HG03565 (cell line): Measurements from ENCODE around the gene TMEM92.
"Not testable (repeated sequence)": the region's sequence is repeated elsewhere in the genome, so short reads cannot be mapped to it uniquely, and the experiment has no call there.

ENCODE experiments used
- ATAC-seq: cut with Tn5 transposase; IDR thresholded peaks from one replicate; pipeline ENCODE4 v1.9.1; 2021; ENCODE audit warnings: mild to moderate bottlenecking, moderate library complexity; ENCODE audit not compliant: unreplicated experiment

The TMEM92 gene

DNA sequence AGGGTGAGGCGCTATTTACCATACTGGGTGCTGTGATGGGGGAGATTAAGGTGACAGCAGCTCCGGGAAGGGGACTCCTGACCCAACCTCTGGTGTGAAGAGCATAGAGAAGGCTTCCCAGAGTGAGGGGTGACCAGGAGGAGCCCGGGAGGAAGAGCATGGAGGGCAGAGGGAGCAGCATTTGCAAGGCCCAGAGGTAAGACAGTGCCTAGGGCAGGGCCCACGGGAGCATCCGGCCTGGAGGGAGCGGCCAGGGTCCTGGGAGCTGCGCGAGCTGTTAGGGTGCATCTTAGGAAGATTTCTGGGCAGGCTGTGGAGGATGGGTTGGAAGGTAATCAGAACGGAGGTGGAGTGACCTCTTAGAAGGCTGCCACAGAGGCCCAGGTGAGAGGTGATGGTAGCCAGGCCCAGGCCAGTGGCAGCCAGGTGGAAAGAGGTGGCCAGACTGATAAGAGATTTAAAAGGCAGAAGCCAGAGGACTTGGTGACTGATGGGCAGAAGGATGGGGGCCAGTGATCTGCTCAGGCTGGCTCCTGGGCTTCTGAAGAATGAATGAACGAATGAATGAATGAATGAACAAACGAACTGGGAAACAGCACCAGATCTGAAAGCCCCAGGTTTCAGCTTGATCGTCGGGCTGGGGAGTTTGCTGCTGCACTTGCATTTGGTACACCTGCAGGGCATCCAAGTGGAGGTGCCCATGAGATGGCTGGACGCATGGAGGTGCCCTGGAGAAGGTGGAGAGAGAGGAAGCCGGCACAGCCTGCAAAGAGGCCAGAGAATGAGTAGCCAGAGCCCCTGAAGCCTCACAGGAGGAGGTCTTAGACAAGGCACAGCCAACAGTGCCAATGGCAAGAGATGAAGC is 13.0 kb upstream of the TMEM92 start:
- no peak for ATAC-seq

DNA sequence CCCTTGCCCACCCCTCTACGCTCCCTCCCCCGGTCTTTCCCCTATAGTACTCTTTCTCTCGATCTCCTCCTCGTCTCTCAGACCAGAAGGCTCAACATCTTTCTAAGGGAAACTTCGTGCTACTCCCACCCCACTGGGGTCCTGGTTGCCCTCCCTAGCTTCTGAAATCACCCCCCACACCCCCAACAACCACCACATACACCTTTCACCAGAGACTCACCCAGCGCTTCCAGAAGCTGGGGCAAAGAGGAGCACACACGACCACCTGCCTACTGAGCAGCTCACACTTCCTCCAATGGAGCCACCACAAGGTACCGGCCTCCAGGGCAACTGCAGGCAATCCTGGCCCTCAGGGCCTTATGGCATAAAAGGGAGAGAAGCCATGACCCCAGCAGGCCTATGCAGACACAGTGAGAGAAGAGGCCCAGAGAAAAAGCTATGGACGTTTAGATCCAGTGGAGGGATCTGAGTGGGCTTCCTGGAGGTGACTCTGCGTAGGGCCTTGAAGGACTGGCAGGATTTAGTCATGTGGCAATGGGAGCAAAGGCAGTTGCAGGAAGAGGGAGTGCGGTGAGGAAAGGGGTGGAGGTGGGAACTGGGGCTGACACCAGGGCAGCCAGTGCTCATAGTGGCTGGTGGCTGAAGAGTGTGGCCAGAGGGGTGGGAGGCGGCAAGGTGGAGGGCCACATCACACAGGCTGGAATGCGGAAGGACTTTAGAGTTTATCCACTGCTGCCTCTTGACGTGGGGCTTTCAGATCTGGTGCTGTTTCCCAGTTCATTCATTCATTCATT is 12.1 kb upstream of the TMEM92 start:
- no peak for ATAC-seq

DNA sequence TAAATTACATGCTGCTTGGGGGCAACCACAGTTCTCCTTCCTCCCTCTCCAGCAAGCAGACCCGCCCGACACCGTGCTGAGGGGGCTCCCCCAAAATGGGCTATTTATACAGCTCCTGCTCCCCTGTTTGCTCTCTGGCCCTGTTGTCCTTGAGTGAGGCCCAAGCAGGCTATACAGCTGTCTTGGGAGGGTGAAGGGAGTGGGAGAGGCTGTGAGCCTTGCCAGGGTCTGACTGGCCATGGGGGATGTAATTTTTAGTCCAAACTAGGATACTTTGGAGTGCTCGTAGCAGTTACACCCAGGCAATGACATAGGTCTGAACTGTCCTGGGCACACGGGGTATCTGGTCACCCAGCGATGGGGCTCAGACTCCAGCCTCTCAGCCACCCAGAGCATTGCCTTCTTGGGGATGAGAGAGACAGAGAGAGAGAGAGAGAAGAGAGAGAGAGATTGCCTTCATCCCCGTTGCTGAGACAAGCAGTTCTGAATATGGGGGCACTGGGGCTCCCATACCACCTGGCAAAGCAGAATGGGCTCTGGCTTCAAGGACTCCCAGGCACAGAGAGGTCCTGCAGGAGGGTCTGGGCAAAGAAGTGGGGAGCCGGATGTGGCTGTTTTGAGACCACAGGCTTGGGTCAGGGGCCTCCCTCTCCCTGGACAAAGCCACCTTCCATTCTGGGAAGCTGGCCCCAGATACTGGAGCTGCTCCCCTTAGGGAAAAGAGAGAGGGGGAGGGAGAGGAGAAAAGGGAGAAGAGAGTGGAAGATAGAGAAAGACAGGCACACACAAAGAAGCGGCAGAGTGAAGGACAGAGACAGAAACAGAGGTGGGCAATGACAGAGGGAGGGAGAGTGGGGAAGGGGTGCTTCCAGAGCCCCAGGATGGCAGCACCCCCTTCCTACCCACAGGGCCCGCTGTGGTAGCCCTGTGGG is 10.7 kb upstream of the TMEM92 start:
- ATAC-seq: no peak

DNA sequence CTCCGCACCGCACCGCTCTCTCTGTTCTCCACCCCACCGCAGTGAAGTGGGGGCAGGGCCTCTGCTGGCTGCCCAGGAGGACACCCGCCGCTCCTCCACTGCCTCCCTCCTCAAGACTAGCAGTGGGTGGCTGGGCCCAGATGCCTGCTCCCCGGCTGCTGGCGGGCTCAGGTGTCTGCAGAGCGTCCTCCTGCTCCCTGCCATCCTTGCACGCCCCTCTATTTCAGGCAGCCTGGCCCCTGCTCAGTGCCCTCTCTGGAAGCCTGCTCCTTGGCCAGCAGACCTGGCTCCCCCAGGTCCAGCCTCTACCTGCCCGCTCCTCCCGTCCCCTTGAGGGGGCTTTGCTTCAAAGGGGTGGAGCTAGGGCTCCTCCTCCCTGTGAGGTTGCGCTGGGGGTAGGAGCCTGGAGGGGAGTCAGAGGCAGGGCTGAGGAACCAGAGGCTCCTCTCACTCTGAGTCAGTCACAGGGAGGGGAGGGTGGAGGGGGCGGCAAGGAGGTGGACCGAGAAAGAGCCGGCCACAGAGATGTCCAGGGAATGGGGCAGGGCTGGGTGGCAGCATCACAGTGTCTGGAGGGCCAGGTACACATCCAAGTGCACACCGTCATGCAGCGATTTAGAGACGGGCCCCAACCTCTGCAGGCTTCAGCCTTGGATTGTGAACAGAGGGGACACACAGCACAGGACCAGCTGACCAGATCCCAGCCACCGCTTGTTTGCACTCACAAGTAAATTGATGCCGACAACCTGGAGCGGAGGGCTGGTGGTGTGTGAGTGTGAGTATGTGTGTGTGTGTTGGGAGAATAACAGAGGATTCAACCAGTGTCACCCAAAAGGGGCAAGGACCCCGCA is 9.8 kb upstream of the TMEM92 start:
- ATAC-seq: no peak

DNA sequence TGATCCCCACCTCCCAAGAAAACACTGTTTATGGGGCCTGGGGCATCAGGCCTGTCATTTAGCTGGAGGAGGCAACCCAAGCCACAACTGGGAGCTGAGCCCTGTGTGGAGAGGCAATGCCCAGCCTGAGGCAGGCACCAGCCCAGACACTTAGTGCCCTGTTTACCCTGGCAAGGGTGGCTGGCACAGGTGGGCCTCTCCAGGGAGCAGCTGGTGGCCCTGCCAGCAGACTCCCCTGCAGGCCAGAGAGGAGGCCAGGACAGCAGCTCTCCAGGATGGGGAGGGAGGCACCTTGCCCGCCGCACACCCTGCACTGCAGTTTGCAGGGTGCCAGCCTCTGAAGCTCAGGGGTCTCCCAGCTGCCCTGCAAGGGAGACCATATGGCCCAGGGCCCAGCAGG is 9.1 kb upstream of the TMEM92 start:
- no peak for ATAC-seq

DNA sequence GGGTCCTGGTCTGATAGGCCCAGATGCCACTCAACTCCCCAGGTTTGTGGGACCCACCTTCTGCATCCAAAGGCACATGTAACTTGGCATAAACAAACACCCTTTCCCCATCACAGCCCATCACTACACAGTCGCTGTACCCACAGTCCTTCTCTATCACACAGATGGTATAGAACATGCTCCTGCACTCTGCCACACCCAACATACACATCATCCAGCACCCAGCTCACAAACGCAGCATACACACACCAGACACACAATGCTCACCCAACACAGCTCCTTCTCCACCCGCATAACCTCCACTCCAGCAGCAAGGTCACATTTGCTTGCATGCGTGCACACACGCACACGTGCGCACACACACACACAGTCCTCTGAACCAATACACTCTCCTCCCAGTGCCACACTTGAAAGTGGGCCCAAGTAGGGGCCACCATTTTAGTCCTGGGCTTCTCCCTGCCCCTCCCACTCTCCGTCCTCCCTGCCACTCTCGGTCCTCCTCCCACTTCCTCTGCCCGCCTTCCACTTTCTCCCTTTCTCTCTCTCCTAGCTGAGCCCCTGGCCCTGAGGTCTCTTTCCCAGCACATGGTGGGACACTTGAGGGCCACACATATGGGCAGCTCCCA is 8.5 kb upstream of the TMEM92 start:
- no peak for ATAC-seq

DNA sequence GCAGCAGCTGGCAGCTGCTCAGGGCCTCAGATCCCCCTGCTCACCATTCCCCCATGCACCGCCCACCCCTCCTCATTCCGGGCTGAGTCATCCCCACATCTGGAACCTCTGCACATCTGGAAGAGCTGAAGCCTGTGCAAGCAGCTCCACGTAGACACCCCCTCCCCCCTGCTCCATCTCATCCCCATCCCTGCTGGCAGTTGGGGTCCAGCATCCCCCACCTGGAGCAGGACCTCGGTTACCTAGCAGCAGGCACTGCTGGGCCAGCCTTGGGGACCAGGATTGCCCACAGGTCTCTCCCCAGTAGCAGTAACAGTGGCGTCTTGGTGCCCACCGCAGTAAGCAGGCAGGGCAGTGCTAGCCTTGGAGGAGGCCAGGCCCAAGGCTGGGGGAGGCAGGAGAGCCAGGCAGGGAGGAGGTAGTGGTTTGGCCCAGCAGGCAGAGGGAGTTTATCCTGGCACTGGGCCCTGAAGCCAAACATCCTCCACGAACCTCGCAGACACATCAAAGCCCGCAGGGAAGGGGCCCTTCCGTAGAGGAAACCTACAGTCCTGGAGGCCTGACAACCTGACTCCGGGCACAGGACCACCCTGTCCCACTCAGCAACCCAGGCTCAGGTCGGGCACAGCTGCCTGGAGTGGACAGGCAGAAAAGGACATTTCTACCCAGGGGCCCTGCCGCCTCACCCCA is 7.7 kb upstream of the TMEM92 start:
- no peak for ATAC-seq

DNA sequence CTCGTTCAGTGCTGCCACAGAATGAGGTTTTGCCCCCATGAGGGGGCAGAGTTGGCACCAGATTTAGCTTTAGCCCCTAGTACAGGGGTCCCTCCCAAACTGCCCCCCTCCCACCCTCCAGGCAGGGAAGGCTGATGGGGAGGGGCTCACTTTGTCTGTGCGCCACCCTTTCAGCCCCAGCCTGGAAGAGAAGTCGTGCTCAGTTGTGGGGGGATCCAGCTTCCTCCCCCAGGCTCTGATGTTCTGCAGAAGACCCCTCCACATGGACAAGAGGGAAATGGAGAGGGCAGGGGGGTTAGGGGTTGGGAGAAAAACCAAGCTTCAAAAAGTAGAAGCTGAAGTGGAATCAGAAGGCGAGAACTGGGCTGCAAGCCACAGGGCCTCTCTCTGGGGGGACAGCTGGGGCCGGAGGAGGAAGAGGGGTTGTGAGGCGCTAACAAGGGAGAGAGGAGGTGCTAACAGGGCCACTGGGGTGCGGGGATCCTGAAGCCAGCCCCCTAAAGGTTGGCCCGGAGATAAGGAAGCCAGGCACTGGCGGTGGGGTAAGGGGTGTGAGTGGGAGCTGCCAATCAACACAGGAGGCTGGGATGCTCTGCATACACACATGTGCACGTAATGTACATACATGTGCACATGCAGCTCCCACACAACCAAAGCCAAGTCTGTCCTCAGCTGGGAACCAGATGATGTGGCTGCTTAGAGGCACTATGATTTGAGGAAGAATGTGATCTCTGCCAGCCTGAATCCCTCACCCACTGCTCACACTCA is 7.0 kb upstream of the TMEM92 start:
- ATAC-seq: no peak

DNA sequence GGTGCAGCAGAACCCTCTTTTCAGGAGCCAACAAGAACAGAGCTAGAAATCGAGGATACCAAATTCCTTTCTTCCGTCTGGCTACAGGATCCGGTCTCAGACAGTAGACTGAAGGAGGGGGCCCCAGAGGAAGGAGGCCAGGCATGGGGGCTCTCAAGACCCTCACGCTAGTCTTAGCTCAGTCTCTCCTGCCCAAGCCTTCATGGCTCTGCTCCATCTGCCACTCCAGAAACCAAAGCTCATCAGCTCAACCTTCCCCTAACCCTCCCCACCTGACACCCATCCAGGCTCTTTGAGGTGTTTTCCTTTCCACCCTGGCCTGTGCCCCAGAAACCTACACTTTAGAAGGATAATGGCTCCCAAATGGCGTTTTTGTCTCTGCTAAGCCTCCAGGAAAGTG is 6.2 kb upstream of the TMEM92 start:
- no peak for ATAC-seq

DNA sequence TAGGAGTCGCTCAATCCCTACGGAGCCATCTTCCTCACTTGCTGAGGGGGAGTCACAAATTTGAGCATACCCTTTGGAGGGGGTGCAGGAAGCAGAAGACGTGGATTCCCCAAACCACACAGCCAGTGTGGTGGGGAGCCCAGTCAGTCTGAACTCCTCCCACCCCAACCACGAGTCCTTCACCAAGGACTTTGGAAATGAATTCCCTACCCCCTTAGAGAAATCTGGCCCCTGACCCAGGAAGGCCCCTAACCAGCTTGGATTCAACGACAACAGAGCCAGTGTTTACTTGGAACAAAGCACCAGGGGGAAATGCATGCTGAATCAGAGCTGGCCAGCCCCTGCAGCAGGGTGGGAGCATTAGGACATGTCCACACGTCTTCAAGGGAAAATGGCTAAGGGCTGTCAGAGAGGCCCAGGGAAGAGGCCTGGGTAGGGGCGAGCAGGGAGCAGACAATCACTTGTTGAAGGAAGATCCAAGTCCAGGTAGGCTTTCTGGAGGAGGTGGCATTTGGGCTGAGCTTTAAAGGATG is 5.5 kb upstream of the TMEM92 start:
- no peak for ATAC-seq

DNA sequence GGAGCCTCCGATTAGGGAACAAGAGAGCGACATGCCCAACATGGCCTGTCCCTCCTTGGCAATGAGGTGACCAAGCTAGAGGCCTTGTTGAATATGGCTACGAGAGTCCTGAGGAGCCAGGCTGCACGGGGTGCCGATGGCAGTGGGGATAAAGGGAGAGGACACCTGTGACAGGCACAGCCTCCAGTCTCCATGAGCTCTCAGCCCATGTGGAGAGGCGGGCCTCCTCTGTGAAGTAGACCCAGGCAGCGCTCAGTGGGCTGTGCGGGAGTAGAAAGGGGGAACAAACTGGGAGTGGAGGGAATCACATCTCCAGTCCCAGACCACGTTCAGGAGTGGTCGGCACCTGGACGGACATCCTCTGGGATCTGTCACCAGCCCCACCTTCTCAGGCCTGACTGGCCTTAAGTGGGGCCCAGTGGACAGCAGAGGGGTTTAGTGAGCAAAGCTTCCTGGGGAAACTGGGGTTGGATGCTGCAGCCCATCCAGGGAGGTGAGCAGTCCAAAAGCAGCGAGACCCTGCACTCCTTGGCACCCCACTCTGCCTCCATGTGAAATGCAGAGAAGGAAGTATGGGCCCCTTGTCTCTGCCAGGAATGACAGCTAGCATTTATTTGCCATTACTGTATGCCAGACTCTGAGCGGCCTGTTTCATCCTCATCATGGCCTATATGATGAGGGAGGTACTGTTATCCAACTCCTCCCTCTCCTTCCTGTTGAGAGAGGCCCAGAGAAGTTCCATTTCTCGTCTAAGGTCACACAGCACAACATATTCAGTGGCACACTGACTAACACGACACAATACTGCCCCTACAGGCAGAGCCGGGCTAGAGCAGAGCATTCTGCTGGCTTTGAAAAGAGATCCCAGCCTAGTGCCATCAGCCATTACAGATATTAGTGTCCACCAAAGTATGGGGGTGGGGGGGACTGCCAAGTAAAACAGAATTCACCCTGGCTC is 4.5 kb upstream of the TMEM92 start:
- ATAC-seq: no peak

DNA sequence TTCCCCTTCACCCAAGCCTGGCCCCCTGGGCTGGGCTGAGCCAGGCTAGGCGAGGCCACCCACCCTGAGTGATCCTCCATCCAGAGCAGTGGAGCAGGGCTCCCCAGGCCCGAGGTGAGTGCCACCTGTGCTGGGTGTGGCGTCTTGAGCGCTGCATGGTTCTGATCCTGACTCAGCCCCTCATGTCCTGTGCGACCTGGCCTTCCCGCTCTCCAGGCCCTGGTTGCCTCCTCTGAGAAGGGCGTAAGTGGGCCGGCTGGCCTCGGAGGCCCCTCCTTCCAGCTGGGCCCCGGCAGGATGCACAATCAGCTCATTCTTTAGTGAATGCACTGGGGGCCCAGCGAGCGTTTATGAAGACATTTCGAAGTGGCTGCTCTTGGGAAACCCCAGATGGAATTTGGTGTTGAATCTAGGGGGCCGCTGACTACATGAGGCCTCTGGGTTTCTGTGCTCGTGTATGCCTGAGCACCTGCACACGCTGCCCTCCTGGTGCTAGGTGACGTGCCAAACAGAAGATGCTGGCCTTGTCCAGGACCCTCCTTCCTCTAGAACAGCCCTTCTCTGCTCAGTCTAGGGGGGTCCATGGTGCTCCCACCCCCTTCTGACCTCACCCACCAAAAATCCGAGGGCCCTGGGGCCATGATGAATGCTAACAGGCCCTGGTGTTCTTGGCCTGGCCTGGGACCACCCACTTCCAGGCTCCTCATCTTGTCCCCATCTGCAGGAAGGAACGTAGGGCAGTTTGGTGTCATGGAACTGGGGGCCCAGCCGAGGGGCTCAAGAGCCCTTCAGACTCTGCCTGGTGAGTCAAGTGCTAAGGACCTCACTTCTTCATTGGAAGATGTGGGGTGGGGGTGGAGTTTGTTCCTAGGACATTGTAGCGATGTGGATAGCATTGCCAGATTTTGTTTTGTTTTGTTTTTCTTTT is 3.6 kb upstream of the TMEM92 start:
- no peak for ATAC-seq

DNA sequence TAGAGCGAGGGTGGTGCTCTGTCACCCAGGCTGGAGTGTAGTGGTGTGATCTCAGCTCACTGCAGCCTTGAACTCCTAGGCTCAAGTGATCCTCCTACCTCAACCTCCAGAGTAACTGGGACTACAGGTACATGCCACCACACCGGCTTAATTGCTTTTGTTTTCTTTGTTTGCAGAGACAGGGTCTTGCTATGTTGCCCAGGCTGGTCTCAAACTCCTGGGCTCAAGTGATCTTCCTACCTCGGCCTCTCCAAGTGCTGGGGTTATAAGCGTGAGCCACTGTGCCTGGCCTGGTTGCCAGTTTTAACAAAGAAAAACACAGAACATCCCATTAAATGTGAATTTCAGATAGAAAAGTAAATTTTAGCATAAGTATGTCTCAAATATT is 2.9 kb upstream of the TMEM92 start:
- not testable (repeated sequence) for ATAC-seq

DNA sequence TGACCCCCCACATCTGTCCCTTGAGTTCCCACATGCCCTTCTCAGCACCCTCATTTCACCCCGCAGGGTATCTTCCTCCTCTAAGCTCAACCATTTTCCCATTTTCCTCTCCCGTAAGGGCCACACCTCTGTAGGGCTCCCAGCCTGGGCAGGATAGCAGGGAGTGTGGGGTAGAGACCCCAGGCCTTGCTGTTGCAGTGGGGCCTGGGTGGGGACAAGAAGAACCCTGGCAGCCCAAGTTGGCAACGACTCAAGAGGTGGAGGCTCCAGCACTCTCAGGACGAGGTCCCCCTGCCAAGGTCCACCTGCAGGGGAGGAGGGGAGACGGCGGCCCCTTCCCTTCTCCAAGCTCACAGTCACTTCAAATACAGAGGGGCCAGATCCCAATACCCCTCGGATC is 2.0 kb upstream of the TMEM92 start:
- no peak for ATAC-seq

DNA sequence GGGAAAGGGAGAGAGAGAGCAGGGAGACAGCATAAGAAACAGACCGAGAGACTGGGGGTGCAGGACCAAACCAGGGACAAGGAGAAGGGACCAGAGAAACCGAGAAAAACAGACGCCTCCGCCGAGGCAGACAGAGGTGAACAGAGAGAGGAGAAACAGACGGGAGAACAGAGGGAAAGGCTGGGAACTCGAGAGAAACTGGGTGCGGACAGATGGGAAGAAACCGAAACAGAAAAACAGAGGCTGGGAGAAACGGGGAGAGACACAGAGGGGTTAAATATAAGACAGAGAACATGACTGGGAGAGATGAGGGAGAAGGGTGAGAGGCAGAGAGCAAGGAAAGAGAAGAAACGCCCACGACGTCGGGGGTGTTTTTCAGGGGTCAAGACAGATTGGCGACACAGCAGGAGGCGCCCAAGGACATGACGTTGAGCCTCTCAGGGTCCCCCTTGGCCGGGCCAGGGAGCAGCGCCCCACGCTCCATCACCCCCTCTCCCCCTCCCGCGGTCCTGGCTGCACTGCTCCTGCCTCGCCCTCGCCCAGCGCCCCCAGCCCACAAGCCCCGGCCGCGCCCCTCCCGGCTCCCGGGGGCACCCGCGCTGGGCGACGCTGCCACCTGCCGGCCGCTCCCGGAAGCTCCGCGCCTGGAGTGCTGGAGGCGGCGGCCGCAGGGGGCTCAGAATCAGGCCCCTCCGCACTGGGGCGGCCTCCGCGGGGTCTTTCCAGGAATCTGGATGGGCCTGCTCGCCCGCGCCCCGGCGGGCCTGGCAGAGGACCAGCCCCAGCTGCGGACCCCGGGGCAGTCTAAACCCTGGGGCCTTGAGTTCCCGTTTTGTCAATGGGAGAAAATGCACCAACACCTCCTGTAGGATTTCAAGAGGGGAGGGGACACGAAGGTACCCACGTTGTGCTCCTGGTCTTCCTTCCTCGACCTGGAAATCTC is 1.3 kb upstream of the TMEM92 start:
- ATAC-seq: no peak
